ENCODE results near the gene CD22. TPM values are rescaled to one million over a fixed set of nuclear protein-coding genes. Genes with fewer than 3 reads are reported as not detected.

The CD22 gene
- total RNA-seq, 1 donor from 2014 or later, result 4.0 TPM

- no peak overlapping the region for H3K27ac Mint-ChIP-seq
- peaks cover under 1% of the 10 kb centered on the region for H3K36me3 Mint-ChIP-seq (ENCODE audit: low read depth)
- no peak overlapping the region for H3K4me3 Mint-ChIP-seq (ENCODE audit: low read depth)
- intact Hi-C loops (cut with micrococcal nuclease), result no loop called here
- H3K4me1 Mint-ChIP-seq (ENCODE audit: low read depth), result peaks cover 3% of the 10 kb centered on the region
- H3K9me3 Mint-ChIP-seq, result peaks cover 6% of the 10 kb centered on the region
- DNase-seq (ENCODE audit: low spot score), result no peak
- H3K27me3 Mint-ChIP-seq (ENCODE audit: low read depth), result peaks cover 13% of the 10 kb centered on the region
These were observed 52.3 kb downstream of the CD22 start for GRCh38 chr19:35381318-35381717.

DNA sequence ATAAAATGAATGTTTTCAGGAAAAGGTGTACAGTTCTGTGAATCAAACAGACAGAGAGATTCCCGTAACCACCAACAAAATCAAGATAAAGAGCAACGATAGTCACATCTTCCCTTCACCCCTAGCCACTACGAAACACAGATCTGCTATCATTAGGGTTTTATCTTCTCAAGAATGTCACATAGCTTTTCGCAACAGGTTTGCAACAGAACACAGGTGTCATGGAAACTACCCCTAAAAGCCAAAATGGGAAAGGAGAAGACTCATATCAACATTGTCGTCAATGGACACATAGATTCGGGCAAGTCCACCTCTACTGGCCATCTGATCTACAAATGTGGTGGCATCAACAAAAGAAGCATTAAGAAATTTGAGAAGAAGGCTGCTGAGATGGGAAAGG lies 52.9 kb downstream of the CD22 start:
- H3K27me3 Mint-ChIP-seq (ENCODE audit: low read depth), result peaks cover 13% of the 10 kb centered on the region
- intact Hi-C loops (cut with micrococcal nuclease), result no loop called here

GRCh38 chr19:35383536-35383935 lies 54.5 kb downstream of the CD22 start:
- H3K36me3 Mint-ChIP-seq (ENCODE audit: low read depth), result peaks cover 4% of the 10 kb centered on the region
- H3K27ac Mint-ChIP-seq, result no peak overlapping the region
- H3K27me3 Mint-ChIP-seq (ENCODE audit: low read depth), result peaks cover 11% of the 10 kb centered on the region
- no peak overlapping the region for H3K4me3 Mint-ChIP-seq (ENCODE audit: low read depth)
- H3K4me1 Mint-ChIP-seq (ENCODE audit: low read depth), result peaks cover 2% of the 10 kb centered on the region
- no peak for DNase-seq (ENCODE audit: low spot score)
- H3K9me3 Mint-ChIP-seq, result peaks cover 14% of the 10 kb centered on the region
- intact Hi-C loops (cut with micrococcal nuclease), result no loop called here

More for the DNA sequence above, 52.9 kb downstream of the CD22 start:
- H3K27ac Mint-ChIP-seq, result no peak overlapping the region
- H3K9me3 Mint-ChIP-seq, result peaks cover 12% of the 10 kb centered on the region
- DNase-seq (ENCODE audit: low spot score), result no peak
- peaks cover 3% of the 10 kb centered on the region for H3K4me1 Mint-ChIP-seq (ENCODE audit: low read depth)
- H3K4me3 Mint-ChIP-seq (ENCODE audit: low read depth), result no peak overlapping the region
- peaks cover 4% of the 10 kb centered on the region for H3K36me3 Mint-ChIP-seq (ENCODE audit: low read depth)

DNA sequence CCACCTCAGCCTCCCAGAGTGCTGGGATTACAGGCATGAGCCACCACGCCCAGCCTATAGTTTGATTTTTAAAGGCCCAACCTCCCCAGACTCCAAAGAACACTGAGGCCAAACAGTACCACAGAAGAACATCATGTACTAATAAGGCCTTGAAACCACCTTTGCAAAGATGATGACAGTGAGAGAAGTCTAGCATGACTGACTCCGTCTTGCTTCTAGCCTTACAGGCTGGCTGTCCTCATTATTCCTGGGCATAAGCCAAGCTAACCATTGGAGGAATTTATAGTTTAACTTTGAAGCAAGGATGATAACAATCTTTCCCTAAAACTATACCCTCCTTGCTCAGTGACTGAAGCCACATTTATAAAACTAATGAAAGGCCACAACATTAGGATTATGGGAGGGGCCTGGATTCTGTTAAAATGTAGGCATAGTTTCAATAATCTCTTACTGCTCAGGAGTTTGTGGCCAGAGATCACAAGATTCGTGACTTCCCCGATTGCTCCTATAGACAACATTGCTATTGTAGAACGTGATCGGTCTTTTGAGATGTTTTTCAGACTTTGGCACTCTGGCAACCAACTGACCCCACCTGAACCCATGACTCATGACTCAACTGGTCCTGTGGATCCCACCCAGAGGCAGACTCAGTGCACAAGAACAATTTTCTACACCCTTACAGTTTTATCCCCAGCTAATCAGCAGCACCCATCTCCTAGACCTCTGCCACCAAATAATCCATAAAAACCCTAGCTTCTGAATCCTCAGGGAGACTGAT lies 59.5 kb downstream of the CD22 start:
- Mint-ChIP-seq H3K4me3 (ENCODE audit: low read depth) (no peak overlapping the region), H3K36me3 (ENCODE audit: low read depth) (peaks cover 4% of the 10 kb centered on the region), H3K27me3 (ENCODE audit: low read depth) (peaks cover 2% of the 10 kb centered on the region), H3K4me1 (ENCODE audit: low read depth) (no peaks in the 10 kb centered on the region), H3K27ac (no peak overlapping the region), H3K9me3 (peaks cover 14% of the 10 kb centered on the region)
- no peak for DNase-seq (ENCODE audit: low spot score)
- intact Hi-C loops (cut with micrococcal nuclease), result no loop called here

DNA sequence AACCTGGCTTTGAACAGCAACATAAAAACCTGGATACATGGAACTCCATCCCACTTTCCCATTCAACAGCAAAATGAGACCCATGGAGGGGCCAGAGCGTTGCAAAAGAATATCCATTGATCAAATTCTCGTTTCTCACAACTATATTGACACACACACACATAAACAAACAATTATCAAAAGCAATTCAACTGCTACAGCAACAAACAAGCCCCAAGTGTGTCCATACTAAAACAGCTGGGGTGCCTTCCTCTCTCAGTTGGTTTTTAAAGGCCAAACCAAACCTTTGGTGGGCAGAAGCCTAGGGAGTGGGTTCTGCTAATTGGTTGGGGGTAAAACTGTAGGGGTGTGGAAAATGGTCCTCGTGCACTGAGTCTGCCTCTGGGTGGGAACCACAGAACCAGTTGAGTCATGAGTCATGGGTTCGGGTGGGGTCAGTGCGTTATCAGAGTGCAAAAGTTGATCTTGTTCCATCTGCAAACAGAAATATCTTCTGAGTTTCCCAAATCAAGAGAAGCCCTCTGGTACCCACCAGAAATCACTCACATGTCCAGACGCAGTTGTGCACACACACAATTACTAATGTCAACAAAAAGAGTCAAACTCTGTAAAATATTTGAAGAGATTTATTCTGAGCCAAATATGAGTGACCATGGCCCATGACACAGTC lies 60.3 kb downstream of the CD22 start:
- Mint-ChIP-seq H3K9me3 (peaks cover 14% of the 10 kb centered on the region), H3K36me3 (ENCODE audit: low read depth) (peaks cover 4% of the 10 kb centered on the region), H3K4me3 (ENCODE audit: low read depth) (no peak overlapping the region), H3K27me3 (ENCODE audit: low read depth) (peaks cover 2% of the 10 kb centered on the region), H3K4me1 (ENCODE audit: low read depth) (no peaks in the 10 kb centered on the region), H3K27ac (no peak overlapping the region)
- intact Hi-C loops (cut with micrococcal nuclease), result no loop called here
- no peak for DNase-seq (ENCODE audit: low spot score)

DNA sequence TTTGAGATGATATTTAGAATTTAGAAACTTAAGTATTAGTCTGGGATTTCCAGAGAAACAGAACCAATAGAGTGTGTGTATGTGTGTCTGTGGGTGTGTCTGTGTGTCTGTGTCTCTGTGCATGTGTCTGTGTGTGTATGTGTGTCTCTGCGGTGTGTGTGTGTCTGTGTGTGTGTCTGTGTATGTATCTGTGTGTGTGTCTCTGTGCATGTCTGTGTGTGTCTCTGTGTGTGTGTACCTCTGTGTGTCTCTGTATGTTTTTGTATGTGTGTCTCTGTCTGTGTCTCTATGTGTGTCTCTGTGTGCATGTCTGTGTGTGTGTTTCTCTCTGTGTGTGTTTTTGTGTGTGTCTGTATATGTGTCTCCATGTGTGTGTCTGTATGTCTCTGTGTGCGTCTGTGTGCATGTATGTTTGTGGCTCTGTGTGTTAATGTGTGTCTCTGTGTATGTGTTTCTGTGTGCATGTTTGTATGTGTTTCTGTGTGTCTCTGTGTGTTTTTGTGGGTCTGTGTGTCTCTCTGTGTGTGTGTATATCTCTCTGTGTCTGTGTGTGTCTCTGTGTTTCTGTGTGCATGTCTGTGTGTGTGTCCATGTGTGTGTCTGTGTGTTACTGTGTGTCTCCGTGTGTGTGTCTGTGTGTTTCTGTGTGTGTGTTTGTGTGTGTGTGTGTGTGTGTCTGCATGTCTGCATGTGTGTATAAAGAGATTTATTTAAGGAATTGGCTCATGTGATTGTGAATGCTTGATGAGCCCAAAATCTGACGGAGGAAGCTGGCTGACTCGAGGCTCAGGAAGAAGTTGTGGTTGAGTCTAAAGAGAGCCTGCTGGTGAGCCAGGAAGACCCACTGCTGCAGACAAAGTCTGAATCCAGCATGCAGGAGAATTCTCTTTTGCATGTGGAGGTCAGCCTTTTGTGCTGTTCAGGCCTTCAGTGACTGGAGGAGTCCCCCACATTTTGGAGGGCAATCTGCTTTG lies 64.0 kb downstream of the CD22 start:
- Mint-ChIP-seq H3K36me3 (ENCODE audit: low read depth) (no peaks in the 10 kb centered on the region), H3K4me1 (ENCODE audit: low read depth) (no peaks in the 10 kb centered on the region), H3K9me3 (no peaks in the 10 kb centered on the region), H3K27ac (no peak overlapping the region), H3K4me3 (ENCODE audit: low read depth) (no peak overlapping the region), H3K27me3 (ENCODE audit: low read depth) (peaks cover 2% of the 10 kb centered on the region)
- intact Hi-C loops (cut with micrococcal nuclease), result no loop called here
- DNase-seq (ENCODE audit: low spot score), result no peak

- H3K27ac Mint-ChIP-seq, result no peak overlapping the region
- H3K4me1 Mint-ChIP-seq (ENCODE audit: low read depth), result no peaks in the 10 kb centered on the region
- H3K36me3 Mint-ChIP-seq (ENCODE audit: low read depth), result no peaks in the 10 kb centered on the region
- no peak for DNase-seq (ENCODE audit: low spot score)
- intact Hi-C loops (cut with micrococcal nuclease), result no loop called here
- H3K27me3 Mint-ChIP-seq (ENCODE audit: low read depth), result peaks cover 7% of the 10 kb centered on the region
- no peak overlapping the region for H3K4me3 Mint-ChIP-seq (ENCODE audit: low read depth)
- no peaks in the 10 kb centered on the region for H3K9me3 Mint-ChIP-seq
These were observed 66.6 kb downstream of the CD22 start for GRCh38 chr19:35395382-35396199.

DNA sequence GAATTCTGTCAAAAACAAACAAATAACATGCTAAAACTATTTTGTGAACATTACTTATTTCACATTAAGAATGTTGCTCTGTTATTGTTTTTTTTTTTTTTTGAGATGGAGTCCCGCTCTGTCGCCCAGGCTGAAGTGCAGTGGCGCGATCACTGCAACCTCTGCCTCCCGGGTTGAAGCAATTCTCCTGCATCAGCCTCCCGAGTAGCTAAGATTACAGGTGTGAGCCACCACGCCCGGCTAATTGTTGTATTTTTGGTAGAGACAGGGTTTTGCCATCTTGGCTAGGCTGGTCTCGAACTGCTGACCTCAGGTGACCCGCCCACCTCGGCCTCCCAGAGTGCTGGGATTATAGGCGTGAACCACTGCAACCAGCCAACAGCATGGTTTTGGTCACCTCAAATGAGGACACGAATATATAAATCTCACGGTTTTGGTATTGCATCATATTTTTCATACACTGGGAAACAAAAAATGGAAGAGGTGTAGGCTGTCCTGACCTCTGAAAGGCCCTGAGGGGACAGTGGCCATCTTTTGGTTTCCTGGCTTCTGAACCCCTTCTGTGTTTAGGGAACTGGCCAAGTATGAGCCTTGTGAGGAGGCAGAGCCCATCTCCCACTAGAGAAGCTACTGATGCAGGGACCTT lies 67.4 kb downstream of the CD22 start:
- Mint-ChIP-seq H3K9me3 (no peaks in the 10 kb centered on the region), H3K4me1 (ENCODE audit: low read depth) (no peaks in the 10 kb centered on the region), H3K36me3 (ENCODE audit: low read depth) (no peaks in the 10 kb centered on the region), H3K27me3 (ENCODE audit: low read depth) (peaks cover 5% of the 10 kb centered on the region), H3K4me3 (ENCODE audit: low read depth) (no peak overlapping the region), H3K27ac (no peak overlapping the region)
- intact Hi-C loops (cut with micrococcal nuclease), result no loop called here
- DNase-seq (ENCODE audit: low spot score), result no peak

Other genes with a start within 250 kb of the CD22 start
- not detected in 2 replicates for gene FXYD3, start 213.4 kb upstream of the CD22 start, total RNA-seq
- 0.27 TPM in 1 of 2 replicates, not detected in the other for gene LGI4, start 194.1 kb upstream of the CD22 start, total RNA-seq
- gene FXYD1, start 190.4 kb upstream of the CD22 start, total RNA-seq, result 0.71 TPM in 1 of 2 replicates, not detected in the other
- gene FXYD7, start 185.9 kb upstream of the CD22 start, total RNA-seq, result 0.28 TPM in 1 of 2 replicates, not detected in the other
- gene FXYD5, start 174.5 kb upstream of the CD22 start, total RNA-seq, result 257 and 271 TPM in 2 replicates
- not detected in 2 replicates for gene FAM187B, start 100.4 kb upstream of the CD22 start, total RNA-seq
- 0.30 and 1.0 TPM in 2 replicates for gene LSR, start 80.2 kb upstream of the CD22 start, total RNA-seq
- 135 and 142 TPM in 2 replicates for gene USF2, start 60.2 kb upstream of the CD22 start, total RNA-seq
- gene HAMP, start 46.7 kb upstream of the CD22 start, total RNA-seq, result 0.25 and 0.37 TPM in 2 replicates
- 0.32 and 0.37 TPM in 2 replicates for gene MAG, start 37.0 kb upstream of the CD22 start, total RNA-seq
- gene FFAR1, start 18.7 kb downstream of the CD22 start, total RNA-seq, result 0.09 and 0.21 TPM in 2 replicates
- gene FFAR3, start 29.3 kb downstream of the CD22 start, total RNA-seq, result 0.92 and 1.2 TPM in 2 replicates
- gene GPR42, start 41.9 kb downstream of the CD22 start, total RNA-seq, result 0.18 and 0.51 TPM in 2 replicates
- gene FFAR2, start 119.1 kb downstream of the CD22 start, total RNA-seq, result not detected in 2 replicates
- gene KRTDAP, start 161.3 kb downstream of the CD22 start, total RNA-seq, result not detected in 2 replicates
- 0.27 TPM in 1 of 2 replicates, not detected in the other for gene DMKN, start 184.5 kb downstream of the CD22 start, total RNA-seq
- not detected in 2 replicates for gene SBSN, start 199.1 kb downstream of the CD22 start, total RNA-seq
- not detected in 2 replicates for gene GAPDHS, start 204.3 kb downstream of the CD22 start, total RNA-seq
- gene TMEM147, start 216.4 kb downstream of the CD22 start, total RNA-seq, result 121 and 122 TPM in 2 replicates
- gene ATP4A, start 234.5 kb downstream of the CD22 start, total RNA-seq, result not detected in 2 replicates